Stimulated activated effector memory CD8-positive, alpha-beta T cell treated with anti-CD3 and anti-CD28 coated beads, Interleukin-12 subunit alpha, Interleukin-12 subunit beta, amount 100 ng/mL, for 72 hours (primary cell): ENCODE data around the gene GPR108.

Experiments used
- ATAC-seq: fragments of 150-1000 bp; cut with Tn5 transposase; 2 replicates; pipeline ENCODE4 v1.10.0; 2021
- DNase-seq, 2 donors: peaks; one replicate each; pipeline ENCODE4 v3.0.0; 2021 to 2022; ENCODE audit warnings: low spot score in 2 of 2
- H3K27ac Mint-ChIP-seq: one replicate; pipeline ENCODE4 v1.8.0; 2022; ENCODE audit warnings: mild to moderate bottlenecking, mixed read lengths
- H3K36me3 Mint-ChIP-seq: one replicate; pipeline ENCODE4 v1.8.0; 2022; ENCODE audit warnings: mild to moderate bottlenecking, mixed read lengths
- H3K4me1 Mint-ChIP-seq: one replicate; pipeline ENCODE4 v1.8.0; 2022; ENCODE audit warnings: mixed read lengths
- H3K4me3 Mint-ChIP-seq: one replicate; pipeline ENCODE4 v1.8.0; 2022; ENCODE audit warnings: mild to moderate bottlenecking, mixed read lengths
- H3K9me3 Mint-ChIP-seq: one replicate; pipeline ENCODE4 v1.8.0; 2022; ENCODE audit warnings: mixed read lengths

GPR108 gene

DNA sequence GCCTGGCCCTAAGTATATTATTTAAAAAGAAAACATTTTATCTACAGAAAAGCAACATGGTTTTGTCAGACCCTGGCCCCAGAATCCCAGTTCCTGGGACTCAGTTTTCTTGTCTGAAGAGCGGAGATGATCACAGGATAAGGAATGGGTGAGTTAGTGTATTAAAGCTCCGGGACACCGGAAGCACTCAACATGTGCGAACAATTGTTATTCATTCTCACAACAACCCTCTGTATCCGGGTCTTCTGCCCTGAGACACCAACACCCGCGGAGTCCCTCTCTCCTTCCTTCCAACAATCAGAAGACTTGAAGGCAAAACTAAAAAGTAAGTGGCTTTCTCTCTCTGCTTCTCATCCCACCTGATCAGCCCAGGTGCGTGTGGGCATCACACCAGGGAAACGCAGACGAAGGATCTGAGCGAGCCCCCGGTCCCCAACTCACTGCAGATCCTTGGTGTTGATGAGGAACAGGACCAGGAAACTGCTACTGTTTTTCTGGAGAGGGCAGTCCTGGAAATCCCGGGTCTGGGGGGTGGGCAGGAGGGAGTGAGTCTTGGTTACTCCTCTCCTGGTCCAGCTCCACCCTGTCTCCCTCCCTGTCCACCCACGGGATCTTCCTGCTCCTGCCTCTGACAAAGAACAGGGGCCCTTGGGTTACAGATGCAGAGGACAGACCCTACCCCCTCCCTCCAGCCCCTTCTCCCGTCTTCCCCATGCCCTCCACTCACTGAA lies 2.0 kb downstream of the GPR108 start:
- no peaks in the 10 kb centered on the region for H3K9me3 Mint-ChIP-seq
- H3K27ac Mint-ChIP-seq, result peak overlapping the region; percentile 98
- peak overlapping the region; percentile 90 for H3K4me3 Mint-ChIP-seq
- ATAC-seq (no peak), DNase-seq (no peak)
- peaks cover 39% of the 10 kb centered on the region for H3K4me1 Mint-ChIP-seq
- peaks cover 71% of the 10 kb centered on the region for H3K36me3 Mint-ChIP-seq

- Mint-ChIP-seq H3K4me1 (peaks cover 40% of the 10 kb centered on the region), H3K4me3 (no peak overlapping the region), H3K27ac (no peak overlapping the region), H3K36me3 (peaks cover 77% of the 10 kb centered on the region), H3K9me3 (no peaks in the 10 kb centered on the region)
- DNase-seq (no peak), ATAC-seq (no peak)
Observed at GRCh38 chr19:6734096-6734696, 3.2 kb downstream of the GPR108 start.

DNA sequence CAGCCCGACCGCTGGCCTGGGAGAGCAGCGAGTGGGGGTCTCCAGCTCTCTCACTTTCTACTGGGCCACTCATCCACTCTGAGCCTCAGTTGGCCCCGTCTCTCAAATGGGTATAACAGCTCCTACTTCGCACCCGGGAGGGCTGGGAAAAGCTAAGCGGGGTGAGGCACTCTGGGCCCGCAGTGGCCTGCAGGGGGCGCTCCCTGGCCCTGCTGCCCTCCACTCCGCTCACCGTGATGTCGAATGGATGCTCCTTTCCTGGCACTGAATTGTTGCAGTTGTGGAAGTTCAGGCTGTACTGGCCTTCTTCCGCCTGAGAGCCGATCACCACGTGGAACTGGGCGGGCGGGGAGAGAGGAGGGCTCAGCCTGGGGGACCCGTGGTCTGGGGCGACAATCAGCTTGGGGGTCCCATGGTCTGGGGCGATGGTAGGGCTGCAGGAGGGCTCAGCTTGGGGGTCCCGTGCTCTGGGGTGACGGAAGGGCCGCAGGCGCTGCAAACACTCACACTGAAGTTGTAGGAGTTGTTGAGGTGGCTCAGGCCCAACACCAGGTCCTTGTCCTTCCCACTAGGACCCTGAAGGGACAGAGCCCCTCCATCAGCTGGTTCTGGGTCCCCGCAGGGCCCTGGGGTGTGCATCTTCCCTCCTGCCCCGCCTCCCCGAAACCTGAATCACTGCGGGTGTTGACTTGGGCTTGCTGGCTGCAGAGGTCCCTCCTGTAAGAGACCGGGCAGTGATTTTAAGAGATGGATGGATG lies 3.9 kb downstream of the GPR108 start:
- Mint-ChIP-seq H3K27ac (peak overlapping the region; percentile 34), H3K4me1 (peaks cover 35% of the 10 kb centered on the region), H3K4me3 (no peak overlapping the region), H3K36me3 (peaks cover 71% of the 10 kb centered on the region), H3K9me3 (no peaks in the 10 kb centered on the region)
- DNase-seq (no peak), ATAC-seq (no peak)

DNA sequence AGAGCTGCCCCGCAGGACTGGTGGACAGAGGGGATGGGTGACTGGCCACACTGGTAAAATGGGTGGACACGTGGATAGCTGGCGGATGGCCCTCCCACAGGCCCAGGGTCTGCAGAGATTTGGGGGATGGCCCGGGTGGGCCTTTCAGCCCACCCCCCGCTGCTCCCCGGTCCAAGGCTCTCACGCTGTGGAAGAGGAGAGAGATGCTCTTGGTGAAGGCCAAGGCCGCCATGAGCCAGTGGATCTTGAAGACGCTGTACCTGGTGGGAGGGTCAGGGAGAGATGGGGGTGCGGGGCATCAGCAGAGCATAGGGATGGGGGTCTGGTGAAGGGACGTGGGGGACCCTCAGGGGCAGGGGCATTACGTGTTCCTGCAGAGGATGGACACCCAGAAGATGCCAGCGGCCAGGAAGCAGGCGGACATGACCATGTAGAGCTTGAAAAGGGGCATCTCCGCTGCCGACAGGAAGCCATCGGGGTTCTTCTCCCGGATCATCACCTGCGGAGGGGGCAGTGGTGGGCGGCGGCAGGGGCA lies 4.5 kb downstream of the GPR108 start:
- peaks cover 32% of the 10 kb centered on the region for H3K4me1 Mint-ChIP-seq
- DNase-seq, result no peak
- peaks cover 65% of the 10 kb centered on the region for H3K36me3 Mint-ChIP-seq
- no peak for ATAC-seq
- H3K9me3 Mint-ChIP-seq, result no peaks in the 10 kb centered on the region
- H3K27ac Mint-ChIP-seq, result peak overlapping the region; percentile 34
- H3K4me3 Mint-ChIP-seq, result no peak overlapping the region

- Mint-ChIP-seq H3K9me3 (no peaks in the 10 kb centered on the region), H3K36me3 (peaks cover 57% of the 10 kb centered on the region), H3K4me1 (peaks cover 30% of the 10 kb centered on the region), H3K27ac (no peak overlapping the region), H3K4me3 (no peak overlapping the region)
- ATAC-seq (no peak), DNase-seq (no peak)
Observed at GRCh38 chr19:6731822-6732221, 5.6 kb downstream of the GPR108 start.

GRCh38 chr19:6730941-6731670 lies 6.3 kb downstream of the GPR108 start:
- no peak overlapping the region for H3K4me3 Mint-ChIP-seq
- ATAC-seq, result no peak
- DNase-seq, result no peak
- peaks cover 24% of the 10 kb centered on the region for H3K4me1 Mint-ChIP-seq
- no peaks in the 10 kb centered on the region for H3K9me3 Mint-ChIP-seq
- H3K36me3 Mint-ChIP-seq, result peaks cover 50% of the 10 kb centered on the region
- H3K27ac Mint-ChIP-seq, result no peak overlapping the region

- no peak overlapping the region for H3K4me3 Mint-ChIP-seq
- DNase-seq, result no peak
Observed at GRCh38 chr19:6730153-6730804, 7.1 kb downstream of the GPR108 start.

GRCh38 chr19:6729573-6730152 lies 7.7 kb downstream of the GPR108 start:
- no peak overlapping the region for H3K4me3 Mint-ChIP-seq
- peaks cover 28% of the 10 kb centered on the region for H3K4me1 Mint-ChIP-seq
- H3K9me3 Mint-ChIP-seq, result no peaks in the 10 kb centered on the region
- H3K27ac Mint-ChIP-seq, result no peak overlapping the region
- ATAC-seq (no peak), DNase-seq (no peak)
- peaks cover 41% of the 10 kb centered on the region for H3K36me3 Mint-ChIP-seq

More at GRCh38 chr19:6730153-6730804, 7.1 kb downstream of the GPR108 start:
- ATAC-seq, result peak; percentile 12
- peaks cover 42% of the 10 kb centered on the region for H3K36me3 Mint-ChIP-seq
- H3K4me1 Mint-ChIP-seq, result peaks cover 23% of the 10 kb centered on the region
- H3K27ac Mint-ChIP-seq, result no peak overlapping the region
- H3K9me3 Mint-ChIP-seq, result no peaks in the 10 kb centered on the region

GRCh38 chr19:6728346-6728745 lies 9.0 kb downstream of the GPR108 start:
- ATAC-seq (no peak), DNase-seq (no peak)
- no peaks in the 10 kb centered on the region for H3K9me3 Mint-ChIP-seq

DNA sequence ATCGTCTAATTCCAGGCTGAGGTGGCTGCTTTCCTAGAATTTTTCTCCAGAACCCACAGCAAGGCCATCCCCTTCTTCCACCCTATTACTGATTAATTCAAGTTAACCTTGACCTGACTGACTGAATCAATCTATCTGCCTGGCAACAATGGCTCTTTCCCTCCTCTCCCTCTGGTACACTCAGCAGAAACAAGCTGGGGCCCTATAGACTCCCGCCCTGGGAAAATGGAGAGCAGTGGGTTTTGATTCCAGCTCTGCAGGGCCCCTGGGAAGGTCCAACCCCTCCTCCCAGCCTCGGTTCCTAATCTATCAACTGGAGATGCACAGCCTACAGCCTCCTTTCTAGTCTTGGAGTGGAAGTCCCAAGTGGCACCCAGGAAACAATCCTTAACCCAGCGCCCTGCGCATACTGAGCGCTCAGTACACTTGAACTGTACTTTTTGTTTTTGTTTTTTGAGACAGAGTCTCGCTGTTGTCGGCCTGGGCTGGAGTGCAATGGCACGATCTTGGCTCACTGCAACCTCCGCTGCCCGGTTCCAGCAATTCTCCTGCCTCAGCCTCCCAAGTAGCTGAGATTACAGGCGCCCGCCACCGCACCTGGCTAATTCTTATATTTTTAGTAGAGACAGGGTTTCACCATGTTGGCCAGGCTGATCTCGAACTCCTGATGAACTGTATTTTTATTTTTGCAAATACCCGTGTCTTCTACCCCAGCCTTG lies 11.7 kb downstream of the GPR108 start:
- H3K9me3 Mint-ChIP-seq, result no peaks in the 10 kb centered on the region
- peak overlapping the region; percentile 29 for H3K27ac Mint-ChIP-seq
- ATAC-seq (no peak), DNase-seq (no peak)
- peaks cover 27% of the 10 kb centered on the region for H3K4me1 Mint-ChIP-seq
- peaks cover 10% of the 10 kb centered on the region for H3K36me3 Mint-ChIP-seq
- no peak overlapping the region for H3K4me3 Mint-ChIP-seq

More at GRCh38 chr19:6728346-6728745, 9.0 kb downstream of the GPR108 start:
- Mint-ChIP-seq H3K36me3 (peaks cover 29% of the 10 kb centered on the region), H3K4me3 (no peak overlapping the region), H3K4me1 (peaks cover 28% of the 10 kb centered on the region), H3K27ac (peak overlapping the region; percentile 72)

- Mint-ChIP-seq H3K9me3 (no peaks in the 10 kb centered on the region), H3K36me3 (peaks cover 6% of the 10 kb centered on the region), H3K4me3 (no peak overlapping the region), H3K27ac (peak overlapping the region; percentile 29), H3K4me1 (peaks cover 35% of the 10 kb centered on the region)
- DNase-seq, result no peak
- ATAC-seq, result no peak
Observed at GRCh38 chr19:6724631-6725492, 12.5 kb downstream of the GPR108 start.

GRCh38 chr19:6723738-6724137 lies 13.6 kb downstream of the GPR108 start:
- Mint-ChIP-seq H3K36me3 (no peaks in the 10 kb centered on the region), H3K4me3 (no peak overlapping the region), H3K4me1 (peaks cover 38% of the 10 kb centered on the region), H3K27ac (no peak overlapping the region), H3K9me3 (no peaks in the 10 kb centered on the region)
- no peak for DNase-seq
- no peak for ATAC-seq

DNA sequence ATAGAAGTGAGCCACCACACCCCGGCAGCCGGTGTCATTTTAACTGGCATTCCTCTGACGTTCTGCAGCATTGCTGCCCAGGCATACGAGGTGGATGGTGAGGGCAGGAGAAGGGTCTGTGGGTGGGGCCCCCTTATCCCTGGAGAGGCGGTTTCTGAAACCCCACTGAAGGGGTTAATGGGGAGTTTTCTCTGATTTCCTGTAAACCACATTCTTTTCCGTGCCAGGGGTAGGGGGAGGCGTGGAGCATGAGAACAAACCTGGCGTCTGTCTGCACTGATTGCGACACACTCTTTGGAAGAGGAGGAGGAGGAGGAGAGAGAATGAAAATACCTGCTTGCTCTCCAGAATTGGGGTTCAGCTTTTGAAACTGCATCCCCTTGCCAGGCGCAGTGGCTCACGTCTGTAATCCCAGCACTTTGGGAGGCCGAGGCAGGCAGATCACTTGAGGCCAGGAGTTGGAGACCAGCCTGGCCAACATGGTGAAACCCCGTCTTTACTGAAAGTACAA lies 14.2 kb downstream of the GPR108 start:
- H3K9me3 Mint-ChIP-seq, result no peaks in the 10 kb centered on the region
- ATAC-seq (no peak), DNase-seq (no peak)
- H3K27ac Mint-ChIP-seq, result no peak overlapping the region
- no peak overlapping the region for H3K4me3 Mint-ChIP-seq
- peaks cover 38% of the 10 kb centered on the region for H3K4me1 Mint-ChIP-seq
- no peaks in the 10 kb centered on the region for H3K36me3 Mint-ChIP-seq
